MCF 10A (cell line): ENCODE results near the gene ZIC5. TPM values are rescaled to one million over a fixed set of nuclear protein-coding genes. Genes with fewer than 3 reads are reported as not detected.

ENCODE experiments used
- BruUV-seq: library from RNA; stranded (reverse); fragments of 400-500 nt; replicated peaks from 2 replicates; lab custom pipeline; 2021; lab: Mats Ljungman, UMichigan
- CTCF ChIA-PET: fragments of 300-600 bp; sonication (Branson Sonifier 250); formaldehyde crosslinking; extraction: SDS; loops from one replicate; lab custom pipeline; 2021; ENCODE audit warnings: antibody characterized with exemption, inconsistent platforms; lab: Yijun Ruan, JAX
- POLR2A ChIA-PET: fragments of 300-600, 350-650 bp; sonication (Branson Sonifier 250); formaldehyde crosslinking; extraction: SDS; loops from one replicate; lab custom pipeline; 2020; ENCODE audit warnings: antibody characterized with exemption, inconsistent platforms; lab: Yijun Ruan, JAX
- DNase-seq: peaks from one replicate; pipeline ENCODE4 v3.0.0-alpha.2; 2018; ENCODE audit not compliant: unreplicated experiment
- H3K27ac Mint-ChIP-seq: one replicate; pipeline ENCODE4 v1.8.0; 2022; ENCODE audit warnings: mild to moderate bottlenecking, low read depth, mixed read lengths; ENCODE audit not compliant: unreplicated experiment
- H3K27me3 Mint-ChIP-seq: one replicate; pipeline ENCODE4 v1.8.0; 2022; ENCODE audit warnings: mixed read lengths; ENCODE audit not compliant: insufficient read depth, unreplicated experiment
- H3K36me3 Mint-ChIP-seq: one replicate; pipeline ENCODE4 v1.8.0; 2022; ENCODE audit warnings: mild to moderate bottlenecking, moderate library complexity, mixed read lengths; ENCODE audit not compliant: insufficient read depth, unreplicated experiment
- H3K4me1 Mint-ChIP-seq: one replicate; pipeline ENCODE4 v1.8.0; 2022; ENCODE audit warnings: mixed read lengths; ENCODE audit not compliant: insufficient read depth, unreplicated experiment
- H3K4me3 Mint-ChIP-seq: one replicate; pipeline ENCODE4 v1.8.0; 2022; ENCODE audit warnings: mild to moderate bottlenecking, moderate library complexity, mixed read lengths; ENCODE audit not compliant: unreplicated experiment
- H3K9me3 Mint-ChIP-seq: one replicate; pipeline ENCODE4 v1.8.0; 2022; ENCODE audit warnings: mixed read lengths; ENCODE audit not compliant: unreplicated experiment
- CTCF ChIP-seq: fragments of 200-600 bp; IDR thresholded peaks from one replicate; pipeline ENCODE4 v1.8.0; 2022; ENCODE audit warnings: antibody characterized with exemption, mild to moderate bottlenecking; ENCODE audit not compliant: unreplicated experiment
- intact Hi-C: fragments of 100-400 bp; cut with micrococcal nuclease; formaldehyde crosslinking; loops from 2 replicates; pipeline ENCODE4 v1.14.1; 2022
- total RNA-seq: library from RNA; stranded (reverse); gene quantifications from 2 replicates; pipeline ENCODE4 v1.2.3, GENCODE V29; 2022

Gene ZIC5
- total RNA-seq, 1 experiment from 2014 or later, result not detected

GRCh38 chr13:99926014-99926731 is 45.4 kb downstream of the ZIC5 start:
- ChIA-PET CTCF (interaction anchor here (0.5 to 4.2 kb wide), 3 partner anchors 10 to 293 kb away, joined by 3 to 27 read pairs (median 6); no protein-coding TSS in a partner anchor), POLR2A (interaction anchor here (0.6 kb wide), 1 partner anchor 422 kb away, joined by 3 read pairs; no protein-coding TSS in a partner anchor)
- Mint-ChIP-seq H3K4me1 (no peaks in the 10 kb centered on the region), H3K36me3 (peaks cover 5% of the 10 kb centered on the region), H3K27ac (no peak overlapping the region), H3K4me3 (no peak overlapping the region), H3K9me3 (no peaks in the 10 kb centered on the region), H3K27me3 (no peaks in the 10 kb centered on the region)
- intact Hi-C loops, result no loop called here
- no peak for TF ChIP-seq CTCF
- DNase-seq, result no peak
- no TSS peak for BruUV-seq

- Mint-ChIP-seq H3K36me3 (peaks cover 5% of the 10 kb centered on the region), H3K9me3 (no peaks in the 10 kb centered on the region), H3K27me3 (no peaks in the 10 kb centered on the region), H3K4me1 (no peaks in the 10 kb centered on the region), H3K27ac (no peak overlapping the region), H3K4me3 (no peak overlapping the region)
- POLR2A ChIA-PET, result no interaction called here
- intact Hi-C loops, result no loop called here
- no peak for DNase-seq
- BruUV-seq, result no TSS peak
- CTCF ChIA-PET, result interaction anchor here (0.6 to 0.7 kb wide), 2 partner anchors 149 to 257 kb away, joined by 3 read pairs; no protein-coding TSS in a partner anchor
- no peak for TF ChIP-seq CTCF
These were observed 47.5 kb downstream of the ZIC5 start for GRCh38 chr13:99923877-99924582.

- no peaks in the 10 kb centered on the region for H3K4me1 Mint-ChIP-seq
- no peak overlapping the region for H3K27ac Mint-ChIP-seq
- ChIA-PET CTCF (interaction anchor here (0.6 kb wide), 1 partner anchor 592 kb away, joined by 3 read pairs; no protein-coding TSS in a partner anchor), POLR2A (interaction anchor here (1.0 kb wide), 1 partner anchor 13 kb away, joined by 3 read pairs; no protein-coding TSS in a partner anchor)
- peaks cover 5% of the 10 kb centered on the region for H3K36me3 Mint-ChIP-seq
- H3K9me3 Mint-ChIP-seq, result no peaks in the 10 kb centered on the region
- DNase-seq, result no peak
- no peaks in the 10 kb centered on the region for H3K27me3 Mint-ChIP-seq
- no TSS peak for BruUV-seq
- TF ChIP-seq CTCF, result no peak
- H3K4me3 Mint-ChIP-seq, result no peak overlapping the region
- intact Hi-C loops, result no loop called here
These were observed 48.7 kb downstream of the ZIC5 start for GRCh38 chr13:99922631-99923404.
